MM.1S (cell line): Measurements from ENCODE around the gene SMOC1.

ENCODE experiments used
- CTCF ChIP-seq: fragments of 300-600 bp; sonication (generic); IDR thresholded peaks from 2 replicates; pipeline ENCODE4 v1.5.1; 2016; ENCODE audit warnings: antibody characterized with exemption, low read length, mixed read lengths
- EZH2 ChIP-seq: fragments of 300-600 bp; sonication (generic); optimal IDR thresholded peaks from 2 replicates; pipeline ENCODE3; 2017; ENCODE audit warnings: low read depth, mild to moderate bottlenecking, antibody characterized with exemption, low read length, mixed read lengths
- EZH2phosphoT487 ChIP-seq: fragments of 300-600 bp; sonication (generic); IDR thresholded peaks from 2 replicates; pipeline ENCODE4 v1.6.1; 2018; ENCODE audit warnings: antibody characterized with exemption, low read length

DNA sequence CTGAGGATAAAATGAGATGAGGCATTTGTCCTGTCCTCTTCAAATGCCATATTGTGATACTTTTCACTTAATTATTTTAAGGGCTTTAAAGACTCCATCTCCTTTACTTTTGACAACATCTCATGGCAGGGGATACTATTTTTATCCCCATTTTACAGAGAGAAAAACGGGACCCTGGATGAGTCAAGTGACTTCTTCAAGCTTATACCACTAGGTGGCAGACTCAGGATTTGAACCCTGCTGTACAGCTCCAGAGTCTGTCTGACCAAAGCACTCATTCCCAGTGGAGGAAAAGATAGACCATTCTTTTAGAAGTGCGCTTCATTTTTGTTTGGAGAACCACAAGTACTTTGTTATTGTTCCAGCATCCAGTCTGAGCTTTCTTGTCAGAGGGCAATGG is 1.7 kb upstream of the SMOC1 start:
- TF ChIP-seq CTCF, result peak; percentile 47
- no peak for TF ChIP-seq EZH2phosphoT487
- no peak for TF ChIP-seq EZH2
